Measurements from ENCODE around the gene GIT1. TPM values are rescaled to one million over a fixed set of nuclear protein-coding genes. Genes with fewer than 3 reads are reported as not detected.

GIT1 gene
- polyA plus RNA-seq, 1 donor from 2014 or later: 20.5 TPM

DNA sequence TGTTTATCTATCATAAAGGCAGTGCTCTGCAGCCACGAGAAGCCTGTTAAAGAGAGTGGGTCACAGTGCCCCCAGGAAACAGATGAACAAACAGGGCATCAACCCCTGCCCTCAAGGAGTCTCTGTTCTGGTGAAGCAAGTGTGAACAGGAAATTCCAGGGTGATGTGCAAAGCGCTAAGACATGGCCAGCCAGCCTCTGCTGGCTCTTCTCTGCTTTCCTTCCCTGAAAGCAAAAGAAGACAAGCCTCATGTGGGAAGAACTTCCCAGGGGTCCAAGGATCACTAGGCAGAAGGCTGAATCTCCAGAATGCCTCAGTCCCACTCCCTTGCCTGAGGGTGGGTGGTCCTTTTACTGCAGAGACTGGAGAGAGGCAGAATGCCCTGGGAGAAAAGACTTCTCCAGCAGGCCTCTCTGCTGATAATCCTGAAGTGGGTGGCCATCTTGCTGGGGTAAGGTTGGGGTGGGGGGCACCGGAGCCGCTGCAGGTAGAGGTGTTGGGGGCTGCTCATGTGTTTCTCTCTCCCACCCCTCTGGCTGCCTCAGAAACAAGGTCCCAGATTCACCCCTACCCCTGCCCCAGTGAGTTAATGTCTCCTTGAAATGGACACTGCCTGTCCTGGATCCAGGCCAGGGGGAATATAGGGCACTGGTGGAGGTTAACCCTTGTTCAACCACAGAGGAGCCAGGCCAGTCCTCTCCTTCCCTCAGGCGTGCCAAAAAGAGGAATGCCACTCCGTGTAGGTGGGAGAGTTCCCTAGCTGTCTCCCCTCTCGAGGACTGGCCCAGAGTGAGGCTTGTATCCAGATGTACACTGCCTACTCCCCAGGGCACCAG lies 5.9 kb upstream of the GIT1 start:
- peak overlapping the region; percentile 91 for H3K4me3 ChIP-seq (ENCODE audit: low read length)
- no peak overlapping the region for H3K9ac ChIP-seq (ENCODE audit: low read length)
- TF ChIP-seq RAD21 (conservative IDR thresholded peaks at IDR 0.05): no peak
- TF ChIP-seq EZH2 (IDR thresholded peaks at IDR 0.05; ENCODE audit: borderline replicate concordance, insufficient read depth, low read length, poor library complexity, severe bottlenecking): no peak
- TF ChIP-seq SMC3 (conservative IDR thresholded peaks at IDR 0.05; ENCODE audit: poor library complexity): no peak
- TF ChIP-seq, protein P1, sequence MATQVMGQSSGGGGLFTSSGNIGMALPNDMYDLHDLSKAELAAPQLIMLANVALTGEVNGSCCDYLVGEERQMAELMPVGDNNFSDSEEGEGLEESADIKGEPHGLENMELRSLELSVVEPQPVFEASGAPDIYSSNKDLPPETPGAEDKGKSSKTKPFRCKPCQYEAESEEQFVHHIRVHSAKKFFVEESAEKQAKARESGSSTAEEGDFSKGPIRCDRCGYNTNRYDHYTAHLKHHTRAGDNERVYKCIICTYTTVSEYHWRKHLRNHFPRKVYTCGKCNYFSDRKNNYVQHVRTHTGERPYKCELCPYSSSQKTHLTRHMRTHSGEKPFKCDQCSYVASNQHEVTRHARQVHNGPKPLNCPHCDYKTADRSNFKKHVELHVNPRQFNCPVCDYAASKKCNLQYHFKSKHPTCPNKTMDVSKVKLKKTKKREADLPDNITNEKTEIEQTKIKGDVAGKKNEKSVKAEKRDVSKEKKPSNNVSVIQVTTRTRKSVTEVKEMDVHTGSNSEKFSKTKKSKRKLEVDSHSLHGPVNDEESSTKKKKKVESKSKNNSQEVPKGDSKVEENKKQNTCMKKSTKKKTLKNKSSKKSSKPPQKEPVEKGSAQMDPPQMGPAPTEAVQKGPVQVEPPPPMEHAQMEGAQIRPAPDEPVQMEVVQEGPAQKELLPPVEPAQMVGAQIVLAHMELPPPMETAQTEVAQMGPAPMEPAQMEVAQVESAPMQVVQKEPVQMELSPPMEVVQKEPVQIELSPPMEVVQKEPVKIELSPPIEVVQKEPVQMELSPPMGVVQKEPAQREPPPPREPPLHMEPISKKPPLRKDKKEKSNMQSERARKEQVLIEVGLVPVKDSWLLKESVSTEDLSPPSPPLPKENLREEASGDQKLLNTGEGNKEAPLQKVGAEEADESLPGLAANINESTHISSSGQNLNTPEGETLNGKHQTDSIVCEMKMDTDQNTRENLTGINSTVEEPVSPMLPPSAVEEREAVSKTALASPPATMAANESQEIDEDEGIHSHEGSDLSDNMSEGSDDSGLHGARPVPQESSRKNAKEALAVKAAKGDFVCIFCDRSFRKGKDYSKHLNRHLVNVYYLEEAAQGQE (IDR thresholded peaks at IDR 0.05; ENCODE audit: borderline replicate concordance): no peak
- no peak for TF ChIP-seq EP300 (conservative IDR thresholded peaks at IDR 0.05; ENCODE audit: poor library complexity, severe bottlenecking)
- TF ChIP-seq, protein P2, sequence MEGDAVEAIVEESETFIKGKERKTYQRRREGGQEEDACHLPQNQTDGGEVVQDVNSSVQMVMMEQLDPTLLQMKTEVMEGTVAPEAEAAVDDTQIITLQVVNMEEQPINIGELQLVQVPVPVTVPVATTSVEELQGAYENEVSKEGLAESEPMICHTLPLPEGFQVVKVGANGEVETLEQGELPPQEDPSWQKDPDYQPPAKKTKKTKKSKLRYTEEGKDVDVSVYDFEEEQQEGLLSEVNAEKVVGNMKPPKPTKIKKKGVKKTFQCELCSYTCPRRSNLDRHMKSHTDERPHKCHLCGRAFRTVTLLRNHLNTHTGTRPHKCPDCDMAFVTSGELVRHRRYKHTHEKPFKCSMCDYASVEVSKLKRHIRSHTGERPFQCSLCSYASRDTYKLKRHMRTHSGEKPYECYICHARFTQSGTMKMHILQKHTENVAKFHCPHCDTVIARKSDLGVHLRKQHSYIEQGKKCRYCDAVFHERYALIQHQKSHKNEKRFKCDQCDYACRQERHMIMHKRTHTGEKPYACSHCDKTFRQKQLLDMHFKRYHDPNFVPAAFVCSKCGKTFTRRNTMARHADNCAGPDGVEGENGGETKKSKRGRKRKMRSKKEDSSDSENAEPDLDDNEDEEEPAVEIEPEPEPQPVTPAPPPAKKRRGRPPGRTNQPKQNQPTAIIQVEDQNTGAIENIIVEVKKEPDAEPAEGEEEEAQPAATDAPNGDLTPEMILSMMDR (IDR thresholded peaks at IDR 0.05; ENCODE audit: poor library complexity, severe bottlenecking): no peak
- no peak for TF ChIP-seq MXI1 (conservative IDR thresholded peaks at IDR 0.05; ENCODE audit: poor library complexity, severe bottlenecking)
- no peak for TF ChIP-seq POLR2AphosphoS5 (IDR thresholded peaks at IDR 0.05)
- no peak for TF ChIP-seq TAF1 (IDR thresholded peaks at IDR 0.05; ENCODE audit: low read depth)
- no peaks in the 10 kb centered on the region for H3K9me3 ChIP-seq (ENCODE audit: low read length)
- H4K20me1 ChIP-seq (ENCODE audit: insufficient read depth): peaks cover 11% of the 10 kb centered on the region
- no peaks in the 10 kb centered on the region for H3K9me2 ChIP-seq (ENCODE audit: insufficient read depth, low read length)
- H3K4me2 ChIP-seq (ENCODE audit: low read length): peak overlapping the region; percentile 91
- peaks cover 39% of the 10 kb centered on the region for H3K79me2 ChIP-seq (replicated peaks; ENCODE audit: insufficient read depth, low read length)
- no peak overlapping the region for H3K27ac ChIP-seq (ENCODE audit: low read length)
- H3K36me3 ChIP-seq (ENCODE audit: insufficient read depth, low read length): no peaks in the 10 kb centered on the region
- peaks cover 2% of the 10 kb centered on the region for H3F3A ChIP-seq (ENCODE audit: insufficient read depth, low read length, poor library complexity, severe bottlenecking)
- no peaks in the 10 kb centered on the region for H3K27me3 ChIP-seq (ENCODE audit: insufficient read depth, low read depth, low read length)
- H2AFZ ChIP-seq (ENCODE audit: low read depth, low read length): no peak overlapping the region

DNA sequence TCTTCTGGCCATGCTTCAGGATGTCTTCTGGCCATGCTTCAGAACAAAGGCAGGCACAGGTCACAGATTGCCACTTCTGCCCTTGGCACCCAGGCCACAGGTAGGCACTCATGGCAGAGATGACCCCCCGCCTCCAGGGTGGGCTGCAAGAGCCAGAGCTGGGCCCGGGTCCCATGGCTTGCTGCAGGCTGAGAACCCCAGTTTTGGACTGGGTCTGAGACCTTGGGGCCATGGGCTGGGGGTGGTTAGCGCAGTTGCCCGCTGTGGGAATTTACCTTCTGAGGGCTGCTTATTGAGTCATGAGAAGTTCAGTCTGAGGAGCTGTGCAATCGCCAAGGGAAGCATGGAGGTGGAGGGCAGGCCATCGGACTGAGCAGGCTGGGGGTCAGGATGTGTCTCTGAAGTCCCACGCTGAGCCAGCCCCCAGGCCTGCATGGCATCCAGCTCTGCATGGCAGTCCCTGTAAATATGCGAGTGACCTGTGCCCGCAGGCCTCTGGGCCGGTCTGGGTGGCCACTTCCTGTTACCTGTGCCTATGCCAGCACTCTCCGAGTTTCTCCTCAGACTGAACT lies 5.2 kb upstream of the GIT1 start:
- no peak overlapping the region for H3K27ac ChIP-seq (ENCODE audit: low read length)
- H3K9me2 ChIP-seq (ENCODE audit: insufficient read depth, low read length): no peaks in the 10 kb centered on the region
- no peak for TF ChIP-seq EZH2 (IDR thresholded peaks at IDR 0.05; ENCODE audit: borderline replicate concordance, insufficient read depth, low read length, poor library complexity, severe bottlenecking)
- TF ChIP-seq, protein P2 (IDR thresholded peaks at IDR 0.05; ENCODE audit: poor library complexity, severe bottlenecking): peak; percentile 8
- peak overlapping the region; percentile 21 for H2AFZ ChIP-seq (ENCODE audit: low read depth, low read length)
- peak overlapping the region; percentile 91 for H3K4me2 ChIP-seq (ENCODE audit: low read length)
- peaks cover 39% of the 10 kb centered on the region for H3K79me2 ChIP-seq (replicated peaks; ENCODE audit: insufficient read depth, low read length)
- peak overlapping the region; percentile 82 for H3K9ac ChIP-seq (ENCODE audit: low read length)
- peaks cover 11% of the 10 kb centered on the region for H4K20me1 ChIP-seq (ENCODE audit: insufficient read depth)
- H3K4me3 ChIP-seq (ENCODE audit: low read length): peak overlapping the region; percentile 91
- H3K27me3 ChIP-seq (ENCODE audit: insufficient read depth, low read depth, low read length): no peaks in the 10 kb centered on the region
- no peaks in the 10 kb centered on the region for H3K36me3 ChIP-seq (ENCODE audit: insufficient read depth, low read length)
- no peaks in the 10 kb centered on the region for H3K9me3 ChIP-seq (ENCODE audit: low read length)
- H3F3A ChIP-seq (ENCODE audit: insufficient read depth, low read length, poor library complexity, severe bottlenecking): peaks cover 2% of the 10 kb centered on the region

Data from neural cell (in vitro differentiated cells).